Breast epithelium (tissue), 3 donors: ENCODE data around the gene IQCN.

ENCODE experiments used
- CTCF ChIP-seq, 3 donors: fragments of 450-650 bp; IDR thresholded peaks; one replicate each; pipeline ENCODE4 v1.5.1; 2016 to 2017; ENCODE audit warnings: antibody characterized with exemption in 3 of 3, mild to moderate bottlenecking in 3 of 3, moderate library complexity in 3 of 3
- POLR2A ChIP-seq: fragments of 450-650 bp; IDR thresholded peaks from one replicate; pipeline ENCODE4 v1.6.1; 2016; ENCODE audit warnings: antibody characterized with exemption, mild to moderate bottlenecking, moderate library complexity

GRCh38 chr19:18211683-18212082 is 62.6 kb downstream of the IQCN start:
- no peak for TF ChIP-seq CTCF (IDR thresholded peaks at IDR 0.05)
- no peak for TF ChIP-seq POLR2A
